ENCODE measurements around the gene HSD3B2.

The HSD3B2 gene

GRCh38 chr1:119397986-119398385 lies 17.0 kb upstream of the HSD3B2 start:
- DNase-seq (ENCODE audit: low spot score): no peak

GRCh38 chr1:119404736-119405135 lies 10.2 kb upstream of the HSD3B2 start:
- no peak for DNase-seq (ENCODE audit: low spot score)

DNA sequence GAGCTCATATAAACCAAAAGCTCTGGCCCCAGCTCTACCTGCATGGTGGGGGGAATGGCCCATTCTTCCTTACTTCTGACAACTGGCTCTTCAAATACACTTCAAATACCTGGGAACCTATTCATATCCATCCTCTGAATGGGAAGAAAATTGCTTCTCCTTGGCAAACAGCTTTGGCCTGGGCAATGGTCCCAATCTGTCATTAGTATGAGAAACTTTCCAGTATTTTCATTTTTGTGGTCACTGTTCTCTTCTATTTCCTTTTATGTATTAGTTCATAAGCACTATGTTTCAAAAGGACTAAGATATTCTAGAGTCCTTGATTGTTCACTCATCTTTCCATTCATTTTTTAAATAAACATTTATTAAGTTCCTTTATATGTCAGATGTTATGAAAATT lies 5.2 kb upstream of the HSD3B2 start:
- no peak for DNase-seq (ENCODE audit: low spot score)

DNA sequence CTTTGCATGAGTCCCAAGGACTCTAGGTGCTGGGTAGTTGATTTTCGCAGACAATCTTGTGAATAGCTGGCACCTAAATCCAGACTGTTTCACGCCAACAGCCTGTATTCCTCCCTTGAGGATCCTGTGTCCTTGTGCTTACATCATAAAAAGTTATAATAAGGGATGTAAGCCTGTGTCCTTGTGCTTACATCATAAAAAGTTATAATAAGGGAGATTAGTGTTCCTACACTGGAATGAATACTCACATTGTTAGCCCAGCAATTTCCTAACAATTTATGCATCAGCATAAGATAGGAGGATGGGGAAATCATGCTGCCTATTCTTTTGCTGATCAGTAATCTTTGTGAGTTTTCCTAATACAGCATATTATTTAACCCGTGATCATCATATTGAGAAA lies 4.0 kb upstream of the HSD3B2 start:
- no peak for DNase-seq (ENCODE audit: low spot score)

GRCh38 chr1:119416006-119416640 lies 1.2 kb downstream of the HSD3B2 start:
- DNase-seq (ENCODE audit: low spot score): no peak

DNA sequence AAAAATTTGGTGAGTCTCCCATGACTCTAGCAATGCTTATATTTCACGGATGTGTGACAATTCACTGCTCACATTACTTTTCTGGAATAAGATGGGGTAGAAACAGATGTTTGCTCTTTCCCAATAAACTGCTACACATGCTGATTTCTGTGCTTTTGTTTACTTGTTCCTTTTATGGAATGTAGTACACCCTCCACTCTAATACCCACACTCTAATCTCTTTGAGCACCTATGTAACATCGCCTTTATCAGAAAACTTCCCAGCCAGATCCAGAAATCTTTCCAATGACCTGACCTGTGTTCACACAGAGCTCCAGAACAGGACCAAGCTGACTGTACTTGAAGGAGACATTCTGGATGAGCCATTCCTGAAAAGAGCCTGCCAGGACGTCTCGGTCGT lies 4.2 kb downstream of the HSD3B2 start:
- no peak for DNase-seq (ENCODE audit: low spot score)

- DNase-seq (ENCODE audit: low spot score): no peak
Measured at GRCh38 chr1:119420638-119421037, 5.7 kb downstream of the HSD3B2 start.

DNA sequence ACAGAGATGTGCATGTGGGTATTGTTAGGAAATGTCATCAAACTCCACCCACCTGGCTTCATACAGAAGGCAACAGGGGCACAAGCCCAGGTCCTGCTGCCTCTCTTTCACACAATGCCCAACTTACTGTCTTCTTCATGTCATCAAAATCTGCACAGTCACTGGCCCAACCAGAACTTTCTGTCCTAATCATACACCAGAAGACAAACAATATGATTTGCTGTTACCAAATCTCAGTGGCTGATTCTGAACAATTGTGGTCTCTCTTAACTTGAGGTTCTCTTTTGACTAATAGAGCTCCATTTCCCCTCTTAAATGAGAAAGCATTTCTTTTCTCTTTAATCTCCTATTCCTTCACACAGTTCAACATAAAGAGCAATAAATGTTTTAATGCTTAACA lies 7.7 kb downstream of the HSD3B2 start:
- no peak for DNase-seq (ENCODE audit: low spot score)

- no peak for DNase-seq (ENCODE audit: low spot score)
Measured at GRCh38 chr1:119428991-119429390, 14.0 kb downstream of the HSD3B2 start.

DNA sequence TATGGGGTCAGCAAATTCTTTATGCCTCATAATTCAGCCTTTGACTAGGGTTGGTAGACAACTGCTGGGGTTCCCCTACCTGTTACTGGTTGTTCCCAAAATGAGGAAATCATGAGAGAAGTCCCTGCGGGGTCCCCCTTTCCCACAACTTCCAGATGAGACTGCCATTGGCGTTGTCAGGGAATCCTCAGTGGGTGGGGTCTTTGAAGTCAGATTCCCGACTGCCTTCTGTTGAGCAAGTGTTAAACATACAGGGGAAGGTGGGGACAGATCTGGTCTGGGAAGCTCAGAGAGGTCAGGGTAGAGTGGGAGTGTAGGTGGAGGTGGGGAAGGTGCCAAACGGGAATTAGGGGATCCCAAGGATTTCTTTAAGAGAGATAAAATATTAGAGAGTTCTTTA lies 14.7 kb downstream of the HSD3B2 start:
- DNase-seq (ENCODE audit: low spot score): no peak

DNA sequence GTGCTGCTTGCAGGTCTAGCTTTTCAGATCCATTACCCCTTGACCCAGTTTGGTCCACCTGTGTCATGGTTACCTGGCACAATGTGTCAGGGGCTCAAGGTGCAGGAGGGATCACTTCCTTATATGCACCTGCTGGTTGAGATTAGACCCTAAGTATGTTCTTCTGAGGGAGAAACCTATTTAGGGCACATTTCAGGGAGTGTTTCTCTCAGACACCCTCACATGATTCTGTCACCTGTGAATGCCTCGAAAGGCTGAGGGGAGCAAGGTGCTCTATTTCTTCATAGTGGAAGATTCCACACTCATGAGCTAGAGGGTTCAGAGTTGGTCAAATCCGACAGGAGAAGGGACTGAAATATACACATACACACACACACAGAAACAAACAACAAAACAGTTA lies 15.5 kb downstream of the HSD3B2 start:
- DNase-seq (ENCODE audit: low spot score): no peak

- DNase-seq (ENCODE audit: low spot score): no peak
Measured at GRCh38 chr1:119431836-119432235, 16.9 kb downstream of the HSD3B2 start.

DNA sequence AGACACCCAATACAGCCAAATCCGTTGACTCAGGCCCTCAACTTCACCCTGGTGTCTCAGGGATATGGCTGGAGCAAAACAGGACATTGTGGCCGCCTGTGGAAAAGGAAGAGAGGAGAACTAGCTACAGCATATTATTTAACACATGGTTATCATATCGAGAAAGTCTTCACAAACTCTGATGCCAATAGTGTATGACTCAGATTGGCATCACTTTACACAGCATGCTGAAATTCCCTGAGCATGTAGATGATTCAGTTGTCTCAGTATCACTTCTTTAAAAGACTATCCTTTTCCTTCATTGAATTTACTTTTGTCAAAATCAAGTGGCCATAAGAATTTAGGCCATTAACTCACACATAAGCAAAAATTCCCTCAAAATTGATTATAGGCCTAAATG lies 20.1 kb downstream of the HSD3B2 start:
- DNase-seq (ENCODE audit: low spot score): no peak

DNA sequence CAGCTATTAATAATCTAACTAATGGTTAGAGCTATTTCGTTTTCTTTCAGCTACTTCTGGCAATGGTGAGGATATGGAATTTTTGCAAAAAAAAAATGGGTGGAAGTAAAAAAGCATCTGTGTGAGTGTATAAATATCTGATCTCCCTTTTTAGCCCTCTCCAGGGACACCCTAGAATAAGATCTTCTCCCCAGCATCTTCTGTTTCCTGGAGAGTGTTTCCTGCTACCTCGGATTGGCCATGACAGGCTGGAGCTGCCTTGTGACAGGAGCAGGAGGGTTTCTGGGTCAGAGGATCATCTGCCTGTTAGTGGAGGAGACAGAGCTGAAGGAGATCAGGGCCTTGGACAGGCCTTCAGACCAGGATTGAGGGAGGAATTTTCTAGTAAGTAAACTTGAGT lies 23.8 kb downstream of the HSD3B2 start:
- no peak for DNase-seq (ENCODE audit: low spot score)

GRCh38 chr1:119440721-119441307 lies 25.9 kb downstream of the HSD3B2 start:
- DNase-seq (ENCODE audit: low spot score): no peak

DNA sequence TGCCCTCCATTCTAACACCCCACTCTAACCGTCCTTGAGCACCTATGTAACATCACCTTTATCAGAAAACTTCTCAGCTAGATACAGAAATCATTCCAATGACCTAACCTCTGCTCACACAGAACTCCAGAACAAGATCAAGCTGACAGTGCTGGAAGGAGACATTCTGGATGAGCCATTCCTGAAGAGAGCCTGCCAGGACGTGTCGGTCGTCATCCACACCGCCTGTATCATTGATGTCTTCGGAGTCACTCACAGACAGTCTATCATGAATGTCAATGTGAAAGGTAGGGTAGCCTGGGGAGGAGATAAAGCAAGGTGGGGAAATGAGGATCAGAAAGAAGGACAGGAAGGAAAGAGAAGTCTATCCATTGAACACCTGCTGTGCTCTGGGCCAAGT lies 27.8 kb downstream of the HSD3B2 start:
- DNase-seq (ENCODE audit: low spot score): no peak

- DNase-seq (ENCODE audit: low spot score): no peak
Measured at GRCh38 chr1:119446321-119446720, 31.4 kb downstream of the HSD3B2 start.

GRCh38 chr1:119447344-119448126 lies 32.6 kb downstream of the HSD3B2 start:
- DNase-seq (ENCODE audit: low spot score): no peak

GRCh38 chr1:119448127-119448511 lies 33.2 kb downstream of the HSD3B2 start:
- no peak for DNase-seq (ENCODE audit: low spot score)

- DNase-seq (ENCODE audit: low spot score): no peak
Measured at GRCh38 chr1:119449971-119450370, 35.0 kb downstream of the HSD3B2 start.

- no peak for DNase-seq (ENCODE audit: low spot score)
Measured at GRCh38 chr1:119451158-119451557, 36.2 kb downstream of the HSD3B2 start.

DNA sequence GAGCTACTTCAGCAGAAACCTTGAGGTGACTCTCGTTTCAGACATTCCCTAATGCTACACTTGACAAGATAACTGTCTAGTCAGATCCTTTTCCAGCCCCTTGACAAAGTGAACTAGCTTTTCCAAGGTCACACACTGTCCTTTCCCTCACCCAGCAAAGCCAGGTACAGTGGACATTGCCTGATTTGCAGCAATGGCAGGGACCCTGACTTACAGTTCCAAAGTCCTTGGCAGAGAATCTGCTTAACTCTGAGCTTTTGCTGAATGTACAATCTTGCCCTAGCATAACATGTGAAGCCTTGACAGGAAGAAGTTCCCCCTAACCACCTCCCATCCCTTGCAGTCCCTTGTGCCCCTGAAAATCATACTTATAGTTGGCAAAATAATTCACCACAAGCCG lies 37.1 kb downstream of the HSD3B2 start:
- no peak for DNase-seq (ENCODE audit: low spot score)

GRCh38 chr1:119453021-119453420 lies 38.1 kb downstream of the HSD3B2 start:
- DNase-seq (ENCODE audit: low spot score): peak; percentile 19

DNA sequence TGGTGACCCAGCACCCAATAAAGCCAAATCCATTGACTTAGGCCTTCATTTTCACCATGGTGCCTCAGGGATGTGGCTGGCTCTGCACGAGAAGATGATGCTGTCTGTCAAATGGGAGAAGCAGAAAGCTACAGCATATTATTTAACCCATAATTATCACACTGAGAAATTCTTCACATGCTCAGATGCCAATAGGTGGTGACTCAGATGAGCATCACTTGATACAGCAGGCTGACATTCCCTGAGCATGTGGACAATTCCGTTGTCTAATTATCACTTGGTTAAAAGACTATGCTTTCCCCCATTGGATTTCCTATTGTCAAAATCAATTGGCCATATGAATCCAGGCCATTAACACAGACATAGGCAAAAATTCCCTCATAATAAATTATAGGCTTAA lies 48.0 kb downstream of the HSD3B2 start:
- DNase-seq (ENCODE audit: low spot score): no peak

Data from LoVo (cell line).